ENCODE results near the gene DIDO1. TPM values are rescaled to one million over a fixed set of nuclear protein-coding genes. Genes with fewer than 3 reads are reported as not detected.

DIDO1 gene
- total and polyA plus RNA-seq, 4 experiments from 2014 or later = 24.7 to 129 (median 83.5) TPM

GRCh38 chr20:62910217-62910766 is 16.0 kb downstream of the DIDO1 start:
- intact Hi-C loops (cut with micrococcal nuclease) = no loop called here
- no peak for DNase-seq
- peak overlapping the region in 2 of 7 donors; percentile 8 to 61 for H3K27ac Mint-ChIP-seq
- H3K9me3 Mint-ChIP-seq = peaks cover 0 to 3% (median 0%) of the 10 kb centered on the region in 8 donors
- no peak overlapping the region for H3K4me3 ChIP-seq (ENCODE audit: low read length in 2 of 2)
- H3K27me3 ChIP-seq (ENCODE audit: insufficient read depth, low read length) = no peaks in the 10 kb centered on the region
- H3K4me1 Mint-ChIP-seq = peaks cover 19 to 61% (median 32%) of the 10 kb centered on the region in 4 donors
- no peaks in the 10 kb centered on the region for H3K27me3 Mint-ChIP-seq
- ChIA-PET POLR2A (ENCODE audit: partially characterized antibody) (interaction anchor here (4.0 kb wide), 1 partner anchor 28 kb away, joined by 13 read pairs; the partner anchor contains the start of gene GID8), CTCF (ENCODE audit: partially characterized antibody) (no interaction called here)
- H3K36me3 ChIP-seq (ENCODE audit: insufficient read depth, low read length) = peaks cover 81% of the 10 kb centered on the region
- H3K9me3 ChIP-seq (ENCODE audit: control insufficient read depth in 1 of 2, low read length in 2 of 2) = no peaks in the 10 kb centered on the region
- peaks cover 21% of the 10 kb centered on the region for H3K4me1 ChIP-seq (ENCODE audit: insufficient read depth, low read length)
- peaks cover 56 to 79% of the 10 kb centered on the region in 2 donors for H3K36me3 Mint-ChIP-seq
- H3K4me3 Mint-ChIP-seq = no peak overlapping the region
- H3K27ac ChIP-seq (ENCODE audit: low read depth, low read length) = no peak overlapping the region

DNA sequence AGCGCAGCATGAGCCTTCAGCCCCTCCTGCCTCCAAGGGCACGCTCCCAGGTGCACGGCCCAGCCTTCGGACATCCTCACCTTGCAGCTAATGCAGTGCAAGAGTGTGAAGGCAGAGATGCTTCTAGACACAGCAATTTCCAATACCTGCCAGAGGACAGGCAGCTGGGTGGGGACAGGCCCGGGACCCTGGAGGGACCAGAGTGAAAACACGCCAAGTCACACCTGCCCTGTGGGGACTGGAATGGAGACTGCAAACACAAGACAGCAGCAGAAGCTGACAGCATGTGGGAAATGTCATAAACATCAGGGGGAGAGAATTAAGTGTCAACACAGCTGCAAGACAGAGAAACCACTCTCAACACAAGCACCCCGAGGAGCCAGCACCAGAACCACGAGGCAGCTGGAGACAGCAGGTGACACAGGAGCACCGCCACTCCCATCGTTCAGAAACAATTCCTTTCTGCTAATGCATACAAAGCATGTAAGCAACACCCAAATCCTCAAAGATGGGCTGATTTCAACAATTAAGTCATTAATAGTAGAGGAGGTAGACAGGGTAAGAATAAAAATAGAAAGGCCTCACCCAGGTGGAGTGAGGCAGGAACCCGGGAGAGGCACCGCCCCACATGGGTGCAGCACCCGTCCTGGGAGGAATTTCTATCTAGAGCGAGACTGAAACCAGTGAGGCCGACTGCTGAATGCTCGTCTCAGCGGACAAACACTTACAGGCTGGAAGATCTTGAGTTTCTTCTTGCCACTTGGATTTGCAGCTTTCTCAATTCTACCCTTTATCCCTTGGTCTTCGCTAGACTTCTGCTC is 17.1 kb downstream of the DIDO1 start:
- no peaks in the 10 kb centered on the region for H3K27me3 ChIP-seq (ENCODE audit: insufficient read depth, low read length)
- H3K4me3 Mint-ChIP-seq = no peak overlapping the region
- ChIA-PET CTCF (ENCODE audit: partially characterized antibody) (interaction anchor here (0.8 to 4.2 kb wide), 5 partner anchors 10 to 100 kb away, joined by 3 to 73 read pairs (median 13); partner anchors contain the start of gene SLC17A9), POLR2A (ENCODE audit: partially characterized antibody) (interaction anchor here (4.0 kb wide), 1 partner anchor 29 kb away, joined by 13 read pairs; the partner anchor contains the start of gene GID8)
- H3K36me3 Mint-ChIP-seq = peaks cover 64 to 84% of the 10 kb centered on the region in 2 donors
- peaks cover 11% of the 10 kb centered on the region for H3K4me1 ChIP-seq (ENCODE audit: insufficient read depth, low read length)
- H3K27ac Mint-ChIP-seq = peak overlapping the region in 3 of 7 donors; percentile 12 to 87 (median 46)
- H3K27ac ChIP-seq (ENCODE audit: low read depth, low read length) = no peak overlapping the region
- H3K9me3 ChIP-seq (ENCODE audit: control insufficient read depth in 1 of 2, low read length in 2 of 2) = no peaks in the 10 kb centered on the region
- intact Hi-C loops (cut with micrococcal nuclease) = no loop called here
- no peaks in the 10 kb centered on the region for H3K27me3 Mint-ChIP-seq
- peaks cover 91% of the 10 kb centered on the region for H3K36me3 ChIP-seq (ENCODE audit: insufficient read depth, low read length)
- H3K9me3 Mint-ChIP-seq = peaks cover 0 to 3% (median 0%) of the 10 kb centered on the region in 8 donors
- H3K4me3 ChIP-seq (ENCODE audit: low read length in 2 of 2) = no peak overlapping the region
- H3K4me1 Mint-ChIP-seq = peaks cover 14 to 50% (median 26%) of the 10 kb centered on the region in 4 donors
- DNase-seq = no peak

GRCh38 chr20:62907384-62908317 is 18.7 kb downstream of the DIDO1 start:
- intact Hi-C loops (cut with micrococcal nuclease) = no loop called here
- Histone ChIP-seq H3K36me3 (ENCODE audit: insufficient read depth, low read length) (peaks cover 97% of the 10 kb centered on the region), H3K27me3 (ENCODE audit: insufficient read depth, low read length) (no peaks in the 10 kb centered on the region), H3K4me1 (ENCODE audit: insufficient read depth, low read length) (no peaks in the 10 kb centered on the region), H3K4me3 (ENCODE audit: low read length in 2 of 2) (no peak overlapping the region), H3K9me3 (ENCODE audit: control insufficient read depth in 1 of 2, low read length in 2 of 2) (no peaks in the 10 kb centered on the region), H3K27ac (ENCODE audit: low read depth, low read length) (no peak overlapping the region)
- H3K27ac Mint-ChIP-seq = peak overlapping the region in 5 of 7 donors; percentile 29 to 68 (median 42)
- CTCF ChIA-PET (ENCODE audit: partially characterized antibody) = interaction anchor here (0.7 to 4.2 kb wide), 14 partner anchors 9 to 408 kb away, joined by 3 to 73 read pairs (median 5); partner anchors contain the start of genes GID8 and SLC17A9
- POLR2A ChIA-PET (ENCODE audit: partially characterized antibody) = interaction anchor here (1.2 to 1.6 kb wide), 3 partner anchors 10 to 97 kb away, joined by 3 to 5 read pairs (median 3); no protein-coding TSS in a partner anchor
- H3K4me1 Mint-ChIP-seq = peaks cover 10 to 37% (median 16%) of the 10 kb centered on the region in 4 donors
- no peak overlapping the region for H3K4me3 Mint-ChIP-seq
- peaks cover 0 to 3% (median 0%) of the 10 kb centered on the region in 8 donors for H3K9me3 Mint-ChIP-seq
- DNase-seq = peak in 2 of 5 donors; percentile 31 to 36
- H3K27me3 Mint-ChIP-seq = no peaks in the 10 kb centered on the region
- H3K36me3 Mint-ChIP-seq = peaks cover 61 to 86% of the 10 kb centered on the region in 2 donors

- intact Hi-C loops (cut with micrococcal nuclease) = no loop called here
- no peak for DNase-seq
- Histone ChIP-seq H3K9me3 (ENCODE audit: control insufficient read depth in 1 of 2, low read length in 2 of 2) (no peaks in the 10 kb centered on the region), H3K4me3 (ENCODE audit: low read length in 2 of 2) (no peak overlapping the region), H3K36me3 (ENCODE audit: insufficient read depth, low read length) (peaks cover 91% of the 10 kb centered on the region), H3K27me3 (ENCODE audit: insufficient read depth, low read length) (no peaks in the 10 kb centered on the region), H3K4me1 (ENCODE audit: insufficient read depth, low read length) (no peaks in the 10 kb centered on the region), H3K27ac (ENCODE audit: low read depth, low read length) (no peak overlapping the region)
- peaks cover 0 to 3% (median 0%) of the 10 kb centered on the region in 8 donors for H3K9me3 Mint-ChIP-seq
- H3K4me3 Mint-ChIP-seq = peak overlapping the region in 1 of 8 donors; percentile 42
- H3K27ac Mint-ChIP-seq = peak overlapping the region in 2 of 7 donors; percentile 46 to 52
- peaks cover 8 to 33% (median 16%) of the 10 kb centered on the region in 4 donors for H3K4me1 Mint-ChIP-seq
- H3K36me3 Mint-ChIP-seq = peaks cover 57 to 89% of the 10 kb centered on the region in 2 donors
- no peaks in the 10 kb centered on the region for H3K27me3 Mint-ChIP-seq
- POLR2A ChIA-PET (ENCODE audit: partially characterized antibody) = interaction anchor here (1.2 to 1.6 kb wide), 3 partner anchors 11 to 97 kb away, joined by 3 to 5 read pairs (median 3); no protein-coding TSS in a partner anchor
- CTCF ChIA-PET (ENCODE audit: partially characterized antibody) = interaction anchor here (0.7 to 4.2 kb wide), 10 partner anchors 8 to 103 kb away, joined by 3 to 73 read pairs (median 6); partner anchors contain the start of genes GID8 and SLC17A9
Observed at GRCh38 chr20:62906647-62907375, 19.5 kb downstream of the DIDO1 start.

- Histone ChIP-seq H3K4me3 (ENCODE audit: low read length in 2 of 2) (no peak overlapping the region), H3K4me1 (ENCODE audit: insufficient read depth, low read length) (no peaks in the 10 kb centered on the region), H3K27me3 (ENCODE audit: insufficient read depth, low read length) (no peaks in the 10 kb centered on the region), H3K27ac (ENCODE audit: low read depth, low read length) (no peak overlapping the region), H3K9me3 (ENCODE audit: control insufficient read depth in 1 of 2, low read length in 2 of 2) (no peaks in the 10 kb centered on the region), H3K36me3 (ENCODE audit: insufficient read depth, low read length) (peaks cover 85% of the 10 kb centered on the region)
- H3K4me1 Mint-ChIP-seq = peaks cover 8 to 29% (median 17%) of the 10 kb centered on the region in 4 donors
- no peak for DNase-seq
- peaks cover 52 to 90% of the 10 kb centered on the region in 2 donors for H3K36me3 Mint-ChIP-seq
- H3K27me3 Mint-ChIP-seq = no peaks in the 10 kb centered on the region
- intact Hi-C loops (cut with micrococcal nuclease) = no loop called here
- ChIA-PET POLR2A (ENCODE audit: partially characterized antibody) (no interaction called here), CTCF (ENCODE audit: partially characterized antibody) (interaction anchor here (1.8 to 4.2 kb wide), 2 partner anchors 13 to 66 kb away, joined by 8 to 73 read pairs; no protein-coding TSS in a partner anchor)
- peak overlapping the region in 2 of 7 donors; percentile 27 to 51 for H3K27ac Mint-ChIP-seq
- H3K4me3 Mint-ChIP-seq = no peak overlapping the region
- peaks cover 0 to 3% (median 0%) of the 10 kb centered on the region in 8 donors for H3K9me3 Mint-ChIP-seq
Observed at GRCh38 chr20:62906209-62906608, 20.1 kb downstream of the DIDO1 start.

GRCh38 chr20:62905536-62906117 is 20.7 kb downstream of the DIDO1 start:
- Mint-ChIP-seq H3K4me1 (peaks cover 10 to 32% (median 22%) of the 10 kb centered on the region in 4 donors), H3K27ac (peak overlapping the region in 3 of 7 donors; percentile 29 to 72 (median 51)), H3K4me3 (no peak overlapping the region), H3K27me3 (no peaks in the 10 kb centered on the region), H3K36me3 (peaks cover 49 to 92% of the 10 kb centered on the region in 2 donors), H3K9me3 (peaks cover 0 to 3% (median 0%) of the 10 kb centered on the region in 8 donors)
- H3K36me3 ChIP-seq (ENCODE audit: insufficient read depth, low read length) = peaks cover 79% of the 10 kb centered on the region
- ChIA-PET CTCF (ENCODE audit: partially characterized antibody) (interaction anchor here (4.2 kb wide), 1 partner anchor 13 kb away, joined by 73 read pairs; no protein-coding TSS in a partner anchor), POLR2A (ENCODE audit: partially characterized antibody) (no interaction called here)
- peaks cover 2% of the 10 kb centered on the region for H3K4me1 ChIP-seq (ENCODE audit: insufficient read depth, low read length)
- H3K27me3 ChIP-seq (ENCODE audit: insufficient read depth, low read length) = no peaks in the 10 kb centered on the region
- DNase-seq = no peak
- no peaks in the 10 kb centered on the region for H3K9me3 ChIP-seq (ENCODE audit: control insufficient read depth in 1 of 2, low read length in 2 of 2)
- intact Hi-C loops (cut with micrococcal nuclease) = no loop called here
- H3K27ac ChIP-seq (ENCODE audit: low read depth, low read length) = no peak overlapping the region
- no peak overlapping the region for H3K4me3 ChIP-seq (ENCODE audit: low read length in 2 of 2)
